ENCODE data around the gene CDA.
A peak's percentile ranks its signal among the peaks of the same experiment; 100 is the strongest.

The CDA gene

DNA sequence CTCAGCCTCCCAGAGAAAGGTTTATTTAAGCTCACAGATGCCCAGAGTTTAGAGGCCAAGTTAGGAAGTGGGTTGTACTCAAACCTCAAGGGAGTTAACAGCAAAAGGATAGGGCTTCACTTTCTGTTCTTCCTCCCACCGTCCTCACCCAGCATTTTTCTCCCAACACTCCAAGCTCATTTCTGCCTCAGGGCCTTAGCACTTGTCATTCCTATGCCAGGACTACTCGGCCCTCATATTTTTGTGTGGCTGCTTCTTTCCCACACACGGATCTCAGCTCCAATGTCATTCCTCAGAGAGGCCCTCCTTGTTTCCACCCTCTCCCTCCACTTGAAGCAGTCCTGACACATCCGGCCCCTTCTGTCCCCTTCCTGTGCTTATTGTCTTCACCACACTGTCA, 23.7 kb upstream of the CDA start:
- no peak for DNase-seq (ENCODE audit: extremely low spot score)
- no peak for TF ChIP-seq SUZ12 (IDR thresholded peaks at IDR 0.05)
- ChIA-PET CTCF (interaction anchor here (0.8 kb wide), 2 partner anchors 10 to 70 kb away, joined by 3 to 4 read pairs; no protein-coding TSS in a partner anchor), POLR2A (interaction anchor here (1.2 to 2.9 kb wide), 2 partner anchors 13 to 69 kb away, joined by 4 to 8 read pairs; partner anchors contain the start of gene FAM43B)

DNA sequence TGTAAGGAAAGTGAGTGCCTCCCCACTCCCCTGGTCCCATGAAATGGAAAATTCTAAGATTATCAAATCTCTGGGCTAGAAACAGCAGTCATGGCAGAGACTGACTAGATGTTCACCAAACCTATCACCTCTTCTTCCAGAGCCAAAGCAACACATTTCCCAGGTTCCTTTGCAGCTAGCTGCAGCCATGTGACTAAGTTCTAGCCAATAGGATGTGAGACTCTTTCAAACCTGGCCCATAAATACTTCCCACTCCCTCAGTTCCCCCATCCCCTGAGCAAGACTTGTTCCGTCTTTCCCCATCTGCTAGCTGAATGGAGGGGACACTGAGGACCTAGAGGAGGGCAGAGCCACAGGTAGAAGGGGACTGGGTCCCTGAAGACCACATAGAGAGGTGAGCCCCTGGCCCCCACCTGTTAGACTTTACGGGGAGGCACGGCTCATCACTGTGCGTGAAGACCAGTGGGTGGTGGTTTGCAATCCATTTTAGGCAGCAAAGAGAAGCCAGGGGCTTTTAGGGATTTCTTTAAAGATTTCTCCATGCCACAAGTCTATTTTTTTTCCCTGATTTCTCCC, 19.3 kb upstream of the CDA start:
- ChIA-PET CTCF (no interaction called here), POLR2A (no interaction called here)
- no peak for DNase-seq (ENCODE audit: extremely low spot score)
- TF ChIP-seq BHLHE40 (IDR thresholded peaks at IDR 0.05; ENCODE audit: borderline replicate concordance) (no peak), CTBP1 (IDR thresholded peaks at IDR 0.05; ENCODE audit: borderline replicate concordance) (no peak)

DNA sequence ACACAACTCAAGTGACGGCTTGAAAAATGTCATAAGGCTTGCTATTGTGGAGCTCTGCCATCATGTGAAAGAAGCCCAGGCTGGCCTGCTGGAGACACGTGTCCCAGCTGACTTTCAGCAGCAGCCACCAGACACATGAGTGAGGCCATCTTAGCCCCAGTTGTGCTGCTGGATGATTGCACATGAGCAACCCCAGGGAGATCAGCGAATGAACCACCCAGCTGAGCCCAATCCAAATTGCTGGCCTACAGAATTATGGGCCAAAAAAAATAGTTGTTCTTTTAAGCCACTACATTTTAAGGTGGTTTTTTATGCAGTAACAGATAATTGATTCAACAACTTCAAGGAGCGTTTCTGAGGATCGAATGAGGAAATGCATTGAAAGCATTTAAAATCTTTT, 17.5 kb upstream of the CDA start:
- CTCF ChIA-PET, result no interaction called here
- no peak for TF ChIP-seq LEF1 (IDR thresholded peaks at IDR 0.05; ENCODE audit: borderline replicate concordance)
- TF ChIP-seq L3MBTL2 (conservative IDR thresholded peaks at IDR 0.05), result no peak
- POLR2A ChIA-PET, result no interaction called here
- no peak for DNase-seq (ENCODE audit: extremely low spot score)

DNA sequence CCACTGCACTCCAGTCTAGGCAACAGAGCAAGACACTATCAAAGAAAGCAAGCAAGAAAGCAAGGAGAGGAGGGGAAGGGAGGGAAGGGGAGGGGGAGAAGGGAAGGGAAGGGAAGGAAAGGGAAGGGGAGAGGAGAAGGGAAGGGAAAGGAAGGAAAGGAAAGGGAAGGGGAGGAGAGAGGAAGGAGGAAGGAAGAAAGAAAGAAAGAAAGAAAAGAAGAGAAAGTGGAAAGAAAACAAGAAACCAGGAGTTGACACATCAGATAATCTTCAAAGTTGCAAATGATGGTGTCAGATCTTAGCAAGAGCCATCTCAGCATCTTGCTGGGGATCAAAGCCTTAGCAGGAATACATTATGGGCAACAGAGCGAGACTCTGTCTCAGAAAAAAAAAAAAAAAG, 14.9 kb upstream of the CDA start:
- CTCF ChIA-PET, result interaction anchor here (1.2 to 1.7 kb wide), 3 partner anchors 11 to 621 kb away, joined by 3 to 13 read pairs (median 3); no protein-coding TSS in a partner anchor
- POLR2A ChIA-PET, result interaction anchor here (2.8 kb wide), 1 partner anchor 60 kb away, joined by 27 read pairs; no protein-coding TSS in a partner anchor
- no peak for DNase-seq (ENCODE audit: extremely low spot score)
- TF ChIP-seq LEF1 (IDR thresholded peaks at IDR 0.05; ENCODE audit: borderline replicate concordance) (no peak), ZNF384 (IDR thresholded peaks at IDR 0.05) (no peak), ARNT (IDR thresholded peaks at IDR 0.05) (no peak), L3MBTL2 (conservative IDR thresholded peaks at IDR 0.05) (no peak), FOXK2 (IDR thresholded peaks at IDR 0.05) (no peak), FOXA1 (IDR thresholded peaks at IDR 0.05) (no peak), SUZ12 (IDR thresholded peaks at IDR 0.05) (no peak), FOXM1 (IDR thresholded peaks at IDR 0.05; ENCODE audit: borderline replicate concordance) (no peak), BHLHE40 (IDR thresholded peaks at IDR 0.05; ENCODE audit: borderline replicate concordance) (no peak), ELF4 (IDR thresholded peaks at IDR 0.05) (no peak), NFRKB (IDR thresholded peaks at IDR 0.05) (no peak), CTBP1 (IDR thresholded peaks at IDR 0.05; ENCODE audit: borderline replicate concordance) (no peak), TARDBP (IDR thresholded peaks at IDR 0.05) (no peak)

DNA sequence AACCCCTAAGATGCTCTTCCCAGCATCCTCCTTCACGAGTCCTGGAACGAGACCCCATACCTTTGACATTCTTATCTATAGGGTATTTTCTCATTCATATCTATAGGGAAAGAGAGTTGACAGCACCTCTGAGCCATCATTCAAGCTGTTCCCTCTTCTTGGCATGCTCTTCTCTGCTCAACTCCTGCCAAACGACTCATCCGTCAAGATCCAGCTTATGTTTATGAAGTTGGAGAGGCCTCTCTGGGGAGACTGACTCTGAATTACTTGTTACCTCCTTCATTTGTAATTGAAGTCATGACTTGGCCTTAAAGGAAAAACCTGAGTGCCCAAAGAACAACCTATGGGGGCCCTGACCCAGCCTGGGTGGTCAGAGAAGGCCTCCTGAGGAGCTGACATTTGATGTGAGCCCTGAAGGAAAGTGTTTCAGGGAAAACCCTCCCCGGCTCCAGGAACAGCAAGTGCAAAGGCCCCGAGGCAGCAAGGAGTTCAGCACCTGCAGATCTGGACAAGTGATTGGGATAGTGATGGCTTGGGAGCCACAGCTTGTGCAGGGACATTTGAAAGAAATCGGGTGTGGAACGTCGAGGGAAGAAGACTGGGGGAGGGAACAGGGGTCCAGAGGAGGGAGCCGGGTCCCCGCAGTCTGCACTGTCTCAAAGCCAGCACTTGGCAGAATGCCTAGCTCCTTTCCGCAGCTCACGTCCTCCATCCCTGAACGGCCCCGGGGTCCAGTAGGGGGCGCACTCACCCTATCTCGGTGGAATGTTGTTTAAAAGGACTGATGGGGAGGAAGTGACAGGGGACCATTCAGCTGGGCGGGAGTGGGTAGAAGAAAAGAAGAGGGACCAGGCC, 14.0 kb upstream of the CDA start:
- TF ChIP-seq, protein P1, sequence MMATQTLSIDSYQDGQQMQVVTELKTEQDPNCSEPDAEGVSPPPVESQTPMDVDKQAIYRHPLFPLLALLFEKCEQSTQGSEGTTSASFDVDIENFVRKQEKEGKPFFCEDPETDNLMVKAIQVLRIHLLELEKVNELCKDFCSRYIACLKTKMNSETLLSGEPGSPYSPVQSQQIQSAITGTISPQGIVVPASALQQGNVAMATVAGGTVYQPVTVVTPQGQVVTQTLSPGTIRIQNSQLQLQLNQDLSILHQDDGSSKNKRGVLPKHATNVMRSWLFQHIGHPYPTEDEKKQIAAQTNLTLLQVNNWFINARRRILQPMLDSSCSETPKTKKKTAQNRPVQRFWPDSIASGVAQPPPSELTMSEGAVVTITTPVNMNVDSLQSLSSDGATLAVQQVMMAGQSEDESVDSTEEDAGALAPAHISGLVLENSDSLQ (IDR thresholded peaks at IDR 0.05), result peak; percentile 74; the same call in 1 of the 2 replicates
- no peak for TF ChIP-seq SUZ12 (IDR thresholded peaks at IDR 0.05)
- CTCF ChIA-PET, result interaction anchor here (0.6 to 3.6 kb wide), 22 partner anchors 9 to 777 kb away, joined by 3 to 39 read pairs (median 4); partner anchors contain the start of genes FAM43B and PINK1
- peak; percentile 88 for DNase-seq (ENCODE audit: extremely low spot score)
- POLR2A ChIA-PET, result interaction anchor here (1.0 to 2.8 kb wide), 3 partner anchors 23 to 87 kb away, joined by 3 to 27 read pairs (median 6); partner anchors contain the start of gene DDOST

DNA sequence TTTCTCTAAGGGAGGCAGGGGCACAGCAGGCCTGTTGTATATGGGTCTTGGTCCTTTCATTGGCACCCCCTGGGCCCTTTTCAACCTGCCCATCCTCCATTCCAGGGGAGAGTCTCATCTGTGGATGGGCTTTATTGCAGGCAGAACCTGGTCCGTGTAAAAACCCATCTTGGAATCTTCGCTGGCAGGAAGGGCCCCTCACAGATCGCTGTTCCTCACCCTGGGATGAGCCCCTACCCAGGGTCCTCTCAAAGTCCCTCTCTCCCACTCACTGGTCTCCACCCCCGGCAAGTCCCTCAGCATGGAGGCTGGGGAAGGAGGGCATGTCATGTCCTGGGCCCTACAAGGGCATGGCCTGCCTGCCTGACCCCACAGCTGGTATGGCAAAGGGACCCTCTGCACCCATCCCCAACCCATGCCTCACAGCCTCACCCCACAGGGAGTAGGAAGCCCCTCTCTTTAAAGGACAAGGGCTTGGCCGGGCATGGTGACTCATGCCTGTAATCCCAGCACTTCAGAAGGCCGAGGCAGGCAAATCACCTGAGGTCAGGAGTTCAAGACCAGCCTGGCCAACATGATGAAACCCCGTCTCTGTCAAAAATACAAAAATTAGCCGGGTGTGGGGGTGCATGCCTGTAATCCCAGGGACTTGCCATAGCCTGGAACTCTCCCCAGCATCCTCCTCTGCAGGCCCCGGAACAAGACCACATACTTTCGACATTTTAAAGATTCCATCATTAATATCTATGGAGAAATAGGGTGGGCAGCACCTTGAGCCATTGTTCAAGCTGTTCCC, 13.2 kb upstream of the CDA start:
- ChIA-PET POLR2A (interaction anchor here (1.0 to 2.8 kb wide), 3 partner anchors 24 to 86 kb away, joined by 3 to 27 read pairs (median 6); partner anchors contain the start of gene DDOST), CTCF (interaction anchor here (0.7 to 3.6 kb wide), 16 partner anchors 9 to 777 kb away, joined by 3 to 39 read pairs (median 4); partner anchors contain the start of genes FAM43B and PINK1)

DNA sequence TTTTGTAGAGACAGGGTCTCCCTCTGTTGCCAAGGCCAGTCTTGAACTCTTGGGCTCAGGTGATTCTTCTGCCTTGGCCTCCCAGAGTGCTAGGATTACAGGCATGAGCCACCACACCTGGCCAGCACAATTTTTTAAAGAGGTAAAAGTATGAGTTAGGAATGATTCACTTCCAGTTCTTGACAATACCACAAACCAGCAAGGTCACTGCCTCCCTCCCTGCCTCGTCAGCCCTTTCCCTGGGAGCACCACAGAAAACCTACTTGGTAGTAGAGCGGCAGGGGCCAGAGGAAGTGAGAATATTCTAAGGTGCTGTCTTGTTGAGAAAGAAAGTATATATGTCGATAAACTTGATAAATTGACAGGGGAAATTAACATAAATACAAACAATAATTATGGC, 10.8 kb upstream of the CDA start:
- CTCF ChIA-PET, result no interaction called here
- DNase-seq (ENCODE audit: extremely low spot score), result no peak

More for the DNA sequence above, 13.2 kb upstream of the CDA start:
- DNase-seq (ENCODE audit: extremely low spot score), result no peak
- TF ChIP-seq L3MBTL2 (conservative IDR thresholded peaks at IDR 0.05), result no peak
- TF ChIP-seq FOXA1 (IDR thresholded peaks at IDR 0.05), result no peak

More for the DNA sequence above, 10.8 kb upstream of the CDA start:
- POLR2A ChIA-PET, result interaction anchor here (2.2 kb wide), 1 partner anchor 56 kb away, joined by 6 read pairs; no protein-coding TSS in a partner anchor
- TF ChIP-seq, protein P1 (IDR thresholded peaks at IDR 0.05), result no peak
- TF ChIP-seq L3MBTL2 (conservative IDR thresholded peaks at IDR 0.05) (no peak), HDGF (IDR thresholded peaks at IDR 0.05; ENCODE audit: borderline replicate concordance) (no peak), SP1 (IDR thresholded peaks at IDR 0.05) (no peak), TARDBP (IDR thresholded peaks at IDR 0.05) (no peak), SUZ12 (IDR thresholded peaks at IDR 0.05) (no peak), ZNF384 (IDR thresholded peaks at IDR 0.05) (no peak), NFRKB (IDR thresholded peaks at IDR 0.05) (no peak), ELF4 (IDR thresholded peaks at IDR 0.05) (no peak), LEF1 (IDR thresholded peaks at IDR 0.05; ENCODE audit: borderline replicate concordance) (no peak), FOXK2 (IDR thresholded peaks at IDR 0.05) (no peak), FOXA1 (IDR thresholded peaks at IDR 0.05) (no peak), BHLHE40 (IDR thresholded peaks at IDR 0.05; ENCODE audit: borderline replicate concordance) (no peak), CTBP1 (IDR thresholded peaks at IDR 0.05; ENCODE audit: borderline replicate concordance) (no peak), FOXM1 (IDR thresholded peaks at IDR 0.05; ENCODE audit: borderline replicate concordance) (no peak), ARNT (IDR thresholded peaks at IDR 0.05) (no peak)

Data from HEK293T (cell line).